Thoracic aorta (tissue), 2 donors: ENCODE results near the gene BAG5. TPM values are rescaled to one million over a fixed set of nuclear protein-coding genes. Genes with fewer than 3 reads are reported as not detected.

Experiments used
- ATAC-seq: fragments of 150-250 bp; one replicate; pipeline ENCODE4 v1.8.0; 2017; ENCODE audit warnings: low read depth; ENCODE audit not compliant: insufficient number of reproducible peaks, low FRiP score
- DNase-seq: peaks from one replicate; pipeline ENCODE4 v3.0.0-alpha.2; 2020; ENCODE audit warnings: low spot score
- H3K27ac ChIP-seq, 2 donors: fragments of 200-600 bp; sonication (generic); 1 replicate in 1 of 2; 2 replicates in 1 of 2; pipeline ENCODE4 v1.5.1; 2016; ENCODE audit warnings: mild to moderate bottlenecking in 2 of 2, moderate library complexity in 2 of 2
- H3K27me3 ChIP-seq: fragments of 200-600 bp; sonication (generic); replicated peaks from 2 replicates; pipeline ENCODE4 v1.6.0; 2016; ENCODE audit warnings: mild to moderate bottlenecking; ENCODE audit not compliant: insufficient read depth
- H3K36me3 ChIP-seq: fragments of 200-600 bp; sonication (generic); one replicate; pipeline ENCODE4 v1.5.1; 2016
- H3K4me1 ChIP-seq, 2 donors: fragments of 200-600 bp; sonication (generic); 1 replicate in 1 of 2; 2 replicates in 1 of 2; pipeline versions ENCODE4 v1.5.1 to v1.6.0; 2016; ENCODE audit warnings: low read depth in 2 of 2, mild to moderate bottlenecking in 1 of 2; ENCODE audit not compliant: control insufficient read depth in 1 of 2
- H3K4me3 ChIP-seq: fragments of 200-600 bp; sonication (generic); 2 replicates; pipeline ENCODE4 v1.5.1; 2016; ENCODE audit warnings: mild to moderate bottlenecking
- H3K9me3 ChIP-seq: fragments of 200-600 bp; sonication (generic); 2 replicates; pipeline ENCODE4 v1.5.1; 2016
- total RNA-seq, 2 donors: library from RNA; depleted of rRNA; stranded (reverse); fragments of >200 nt; gene quantifications; one replicate each; pipeline versions ENCODE4 v1.1.0 to v1.2.3, GENCODE V29; 2016
- TF ChIP-seq, protein P1 (sequence below): fragments of 200-600 bp; sonication (generic); IDR thresholded peaks from one replicate; pipeline ENCODE4 v1.5.1; 2019; ENCODE audit warnings: antibody characterized with exemption

BAG5 gene
- total RNA-seq, 2 donors from 2014 or later, result 21.0 to 34.9 TPM

DNA sequence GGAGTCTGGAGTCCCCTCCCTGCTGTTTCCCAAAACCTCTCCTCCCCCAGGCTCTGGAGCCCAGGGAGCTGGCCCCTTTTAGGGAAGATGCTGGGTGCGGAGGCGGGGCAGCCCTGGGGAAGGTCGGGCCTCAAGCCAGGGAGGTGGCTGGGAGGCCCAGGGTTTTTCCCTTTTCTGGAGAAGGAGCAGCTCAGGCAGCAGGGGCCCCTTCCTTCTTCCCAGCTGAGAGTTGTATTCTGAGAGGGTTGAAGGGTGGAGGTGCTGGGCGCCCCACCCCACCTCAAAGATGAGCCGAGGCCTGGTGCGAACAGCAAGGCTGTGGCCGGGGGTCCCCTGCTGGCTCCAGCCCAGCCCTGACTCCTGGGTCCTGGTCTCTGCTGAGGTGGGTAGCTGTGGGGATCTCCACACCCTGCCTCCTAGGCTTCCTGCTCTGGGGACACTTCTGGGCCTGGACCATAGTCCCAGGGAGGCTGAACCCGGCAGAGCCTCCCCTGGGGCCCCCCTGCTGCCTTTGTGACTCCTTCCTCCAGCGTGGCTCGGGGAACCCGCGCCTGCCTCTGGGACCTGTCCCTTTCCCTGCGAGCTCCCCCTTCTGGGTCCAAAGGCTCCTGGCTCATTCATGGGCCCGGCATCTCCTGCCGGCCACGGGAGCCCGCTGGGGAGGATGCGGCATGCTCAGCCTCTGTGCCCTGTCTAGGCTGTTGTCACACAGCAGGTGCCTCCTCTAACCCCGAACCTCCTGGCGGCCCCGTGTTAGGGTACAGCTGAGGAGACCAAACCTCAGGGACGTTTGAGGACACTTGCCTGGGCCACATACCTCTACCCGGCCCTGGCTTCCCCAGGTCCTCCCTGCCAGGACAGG, 29.1 kb downstream of the BAG5 start:
- H3K4me3 ChIP-seq, result peak overlapping the region; percentile 35
- H3K27me3 ChIP-seq, result no peaks in the 10 kb centered on the region
- DNase-seq, result no peak
- peaks cover 21 to 52% of the 10 kb centered on the region in 2 donors for H3K4me1 ChIP-seq
- peaks cover 3% of the 10 kb centered on the region for H3K36me3 ChIP-seq
- peak overlapping the region; percentile 65 to 73 for H3K27ac ChIP-seq
- TF ChIP-seq, protein P1, sequence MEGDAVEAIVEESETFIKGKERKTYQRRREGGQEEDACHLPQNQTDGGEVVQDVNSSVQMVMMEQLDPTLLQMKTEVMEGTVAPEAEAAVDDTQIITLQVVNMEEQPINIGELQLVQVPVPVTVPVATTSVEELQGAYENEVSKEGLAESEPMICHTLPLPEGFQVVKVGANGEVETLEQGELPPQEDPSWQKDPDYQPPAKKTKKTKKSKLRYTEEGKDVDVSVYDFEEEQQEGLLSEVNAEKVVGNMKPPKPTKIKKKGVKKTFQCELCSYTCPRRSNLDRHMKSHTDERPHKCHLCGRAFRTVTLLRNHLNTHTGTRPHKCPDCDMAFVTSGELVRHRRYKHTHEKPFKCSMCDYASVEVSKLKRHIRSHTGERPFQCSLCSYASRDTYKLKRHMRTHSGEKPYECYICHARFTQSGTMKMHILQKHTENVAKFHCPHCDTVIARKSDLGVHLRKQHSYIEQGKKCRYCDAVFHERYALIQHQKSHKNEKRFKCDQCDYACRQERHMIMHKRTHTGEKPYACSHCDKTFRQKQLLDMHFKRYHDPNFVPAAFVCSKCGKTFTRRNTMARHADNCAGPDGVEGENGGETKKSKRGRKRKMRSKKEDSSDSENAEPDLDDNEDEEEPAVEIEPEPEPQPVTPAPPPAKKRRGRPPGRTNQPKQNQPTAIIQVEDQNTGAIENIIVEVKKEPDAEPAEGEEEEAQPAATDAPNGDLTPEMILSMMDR, result no peak
- ATAC-seq, result no peak
- no peaks in the 10 kb centered on the region for H3K9me3 ChIP-seq

GRCh38 chr14:103532216-103533136, 30.0 kb downstream of the BAG5 start:
- Histone ChIP-seq H3K4me3 (no peak overlapping the region), H3K4me1 (peaks cover 21 to 56% of the 10 kb centered on the region in 2 donors), H3K36me3 (peaks cover 3% of the 10 kb centered on the region), H3K27ac (peak overlapping the region; percentile 65 to 73), H3K27me3 (no peaks in the 10 kb centered on the region), H3K9me3 (no peaks in the 10 kb centered on the region)
- TF ChIP-seq, protein P1, result no peak
- no peak for DNase-seq
- ATAC-seq, result no peak

DNA sequence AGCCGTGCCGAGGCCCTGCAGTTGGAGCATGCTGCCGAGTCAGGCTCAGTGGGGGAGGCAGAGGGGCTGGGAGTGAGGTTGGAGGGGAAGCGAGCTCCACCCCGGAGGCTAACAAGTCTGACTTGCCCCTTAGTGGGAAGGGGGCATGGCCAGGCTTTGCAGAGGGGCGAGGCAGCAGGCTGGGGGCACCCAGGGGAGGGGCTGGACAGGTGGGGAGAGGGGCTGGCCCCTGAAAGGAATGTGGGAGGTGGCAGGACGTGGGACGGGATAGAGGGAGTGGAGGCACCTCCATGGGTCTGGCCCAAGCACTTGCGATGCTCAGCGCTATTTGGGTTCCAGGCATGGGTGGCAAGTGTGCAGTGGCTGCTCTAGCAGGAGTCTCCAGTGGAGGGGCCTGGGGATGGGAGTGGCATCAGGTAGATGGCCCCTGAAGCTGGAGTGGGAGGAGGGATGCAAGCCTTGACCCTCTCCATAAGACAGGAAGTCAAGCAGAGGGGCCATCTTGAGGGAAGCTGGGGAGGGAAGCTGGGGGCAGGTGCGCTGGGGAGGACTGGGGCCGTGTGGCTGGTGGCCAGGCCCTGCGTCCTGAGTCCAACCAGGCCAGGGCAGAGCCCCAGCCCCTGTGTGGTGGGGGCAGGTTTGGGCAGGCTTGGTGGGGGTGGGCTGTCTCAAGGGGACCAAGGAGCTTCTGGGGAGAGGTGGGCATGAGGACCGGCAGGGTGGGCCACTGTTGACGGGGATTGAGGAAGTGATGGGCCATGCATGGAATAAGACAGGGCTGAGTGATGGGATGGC, 30.8 kb downstream of the BAG5 start:
- peaks cover 21 to 56% of the 10 kb centered on the region in 2 donors for H3K4me1 ChIP-seq
- no peak overlapping the region for H3K27ac ChIP-seq
- H3K27me3 ChIP-seq, result no peaks in the 10 kb centered on the region
- no peak for ATAC-seq
- TF ChIP-seq, protein P1, result no peak
- no peak for DNase-seq
- H3K4me3 ChIP-seq, result no peak overlapping the region
- no peaks in the 10 kb centered on the region for H3K9me3 ChIP-seq
- H3K36me3 ChIP-seq, result peaks cover 3% of the 10 kb centered on the region

DNA sequence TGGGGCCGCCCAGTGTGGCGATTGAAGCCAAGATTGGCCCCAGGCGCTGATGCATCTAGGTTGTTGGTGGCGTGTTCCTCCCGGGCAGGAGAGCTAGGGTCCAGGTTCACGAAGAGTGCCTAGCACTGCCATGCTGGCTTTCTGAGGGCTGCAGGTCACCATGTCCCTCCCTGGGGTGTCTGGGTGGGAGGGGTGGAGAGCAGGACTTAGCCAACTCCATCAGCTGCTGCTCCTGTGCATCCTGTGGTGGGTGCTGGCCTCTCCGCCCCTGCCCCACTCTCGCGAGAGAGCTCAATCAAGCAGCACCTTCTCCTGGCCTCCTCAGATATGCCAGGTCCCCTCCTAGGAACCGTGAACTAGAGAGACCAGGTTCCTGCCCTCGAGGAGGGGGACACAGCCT, 31.6 kb downstream of the BAG5 start:
- Histone ChIP-seq H3K4me1 (peaks cover 21 to 56% of the 10 kb centered on the region in 2 donors), H3K27me3 (no peaks in the 10 kb centered on the region), H3K27ac (no peak overlapping the region), H3K4me3 (no peak overlapping the region), H3K9me3 (no peaks in the 10 kb centered on the region), H3K36me3 (peaks cover 3% of the 10 kb centered on the region)
- ATAC-seq (no peak), DNase-seq (no peak)
- TF ChIP-seq, protein P1, result no peak
